HG03439 (cell line): Measurements from ENCODE around the gene AIFM3.

Experiments used
- ATAC-seq: cut with Tn5 transposase; IDR thresholded peaks from one replicate; pipeline ENCODE4 v1.9.1; 2021; ENCODE audit warnings: mild to moderate bottlenecking, moderate library complexity; ENCODE audit not compliant: unreplicated experiment

Gene AIFM3

GRCh38 chr22:20989323-20990138 is 22.5 kb downstream of the AIFM3 start:
- ATAC-seq: no peak

GRCh38 chr22:20990184-20991180 is 23.4 kb downstream of the AIFM3 start:
- ATAC-seq: no peak

GRCh38 chr22:20991252-20992055 is 24.4 kb downstream of the AIFM3 start:
- no peak for ATAC-seq

GRCh38 chr22:20992056-20992442 is 25.0 kb downstream of the AIFM3 start:
- ATAC-seq: no peak

GRCh38 chr22:20992456-20993303 is 25.6 kb downstream of the AIFM3 start:
- no peak for ATAC-seq

GRCh38 chr22:20993304-20994127 is 26.5 kb downstream of the AIFM3 start:
- no peak for ATAC-seq

DNA sequence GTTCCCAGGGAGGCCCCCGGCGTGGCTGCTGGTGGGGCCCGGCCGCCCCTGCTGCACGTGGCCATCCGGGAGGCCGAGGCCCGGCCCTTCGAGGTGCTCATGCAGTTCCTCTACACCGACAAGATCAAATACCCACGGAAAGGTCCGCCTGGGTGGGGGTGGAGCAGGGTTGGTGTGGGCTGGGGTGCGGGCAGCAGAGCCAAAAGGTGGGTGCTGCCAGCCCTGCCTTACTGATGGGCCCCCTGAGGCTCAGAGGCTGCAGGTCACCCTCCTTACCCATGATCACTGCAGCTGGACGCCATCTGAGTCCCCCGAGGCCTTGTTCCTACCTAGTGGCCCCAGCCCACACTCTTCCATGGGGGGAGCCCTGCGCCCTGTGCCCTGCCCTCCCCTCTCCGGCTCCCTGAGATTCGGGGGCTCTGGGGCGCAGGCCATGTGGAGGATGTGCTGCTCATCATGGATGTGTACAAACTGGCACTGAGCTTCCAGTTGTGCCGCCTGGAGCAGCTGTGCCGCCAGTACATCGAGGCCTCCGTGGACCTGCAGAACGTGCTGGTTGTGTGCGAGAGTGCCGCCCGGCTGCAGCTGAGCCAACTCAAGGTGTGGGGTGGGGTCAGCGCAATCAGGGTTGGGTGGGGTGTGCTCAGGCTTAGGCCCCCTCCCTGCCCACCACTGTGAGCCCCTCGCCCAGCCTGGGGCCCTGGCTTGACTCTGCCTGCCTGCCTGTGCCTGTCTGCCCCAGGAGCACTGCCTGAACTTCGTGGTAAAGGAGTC is 27.3 kb downstream of the AIFM3 start:
- ATAC-seq: no peak

- no peak for ATAC-seq
Measured at GRCh38 chr22:20994902-20995241, 27.8 kb downstream of the AIFM3 start.

DNA sequence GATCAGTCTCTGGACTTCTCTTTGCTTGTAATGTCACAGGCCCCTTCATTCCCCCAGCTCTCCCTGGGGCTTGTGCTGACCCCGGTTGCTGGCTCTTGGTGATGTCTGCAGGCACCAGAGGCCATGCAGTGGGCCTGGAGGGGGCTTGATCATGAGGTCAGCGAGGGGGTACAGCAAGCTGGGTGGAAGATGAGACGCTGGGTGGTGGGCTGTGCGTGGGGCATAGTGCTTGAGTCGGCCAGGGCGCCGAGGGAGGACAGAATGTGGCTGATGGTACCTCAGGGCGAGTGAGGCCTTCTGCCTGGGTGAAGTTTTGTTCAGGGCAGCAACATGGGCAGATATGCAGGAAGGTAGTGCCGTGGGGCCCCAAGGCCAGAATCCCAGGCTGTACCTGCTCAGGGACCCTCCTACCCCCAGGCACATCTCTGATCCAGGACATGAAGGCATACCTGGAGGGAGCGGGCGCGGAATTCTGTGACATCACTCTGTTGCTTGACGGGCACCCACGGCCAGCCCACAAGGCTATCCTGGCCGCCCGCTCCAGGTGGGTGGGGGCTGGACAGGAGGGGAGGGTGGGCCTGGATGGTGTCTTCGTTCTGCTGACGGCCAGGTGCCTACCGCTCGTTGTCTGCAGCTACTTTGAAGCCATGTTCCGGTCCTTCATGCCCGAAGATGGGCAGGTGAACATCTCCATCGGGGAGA is 28.4 kb downstream of the AIFM3 start:
- no peak for ATAC-seq

DNA sequence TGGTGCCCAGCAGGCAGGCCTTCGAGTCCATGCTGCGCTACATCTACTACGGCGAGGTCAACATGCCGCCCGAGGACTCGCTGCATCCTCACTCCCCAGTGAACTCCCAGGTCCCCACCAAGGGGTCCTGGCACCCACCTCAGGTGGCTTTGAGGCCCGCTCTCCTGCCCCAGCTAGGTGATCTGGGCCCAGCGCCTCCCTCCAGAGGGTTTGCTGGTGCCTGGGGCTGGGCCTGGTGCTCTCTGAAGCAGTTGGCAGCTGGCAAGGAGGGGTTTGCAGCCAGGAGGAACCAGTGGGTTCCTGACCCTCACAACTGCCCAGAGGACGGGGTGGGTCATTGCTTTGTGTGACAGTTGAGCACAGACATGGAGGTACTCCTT is 29.0 kb downstream of the AIFM3 start:
- no peak for ATAC-seq

GRCh38 chr22:20996598-20997535 is 29.8 kb downstream of the AIFM3 start:
- no peak for ATAC-seq

DNA sequence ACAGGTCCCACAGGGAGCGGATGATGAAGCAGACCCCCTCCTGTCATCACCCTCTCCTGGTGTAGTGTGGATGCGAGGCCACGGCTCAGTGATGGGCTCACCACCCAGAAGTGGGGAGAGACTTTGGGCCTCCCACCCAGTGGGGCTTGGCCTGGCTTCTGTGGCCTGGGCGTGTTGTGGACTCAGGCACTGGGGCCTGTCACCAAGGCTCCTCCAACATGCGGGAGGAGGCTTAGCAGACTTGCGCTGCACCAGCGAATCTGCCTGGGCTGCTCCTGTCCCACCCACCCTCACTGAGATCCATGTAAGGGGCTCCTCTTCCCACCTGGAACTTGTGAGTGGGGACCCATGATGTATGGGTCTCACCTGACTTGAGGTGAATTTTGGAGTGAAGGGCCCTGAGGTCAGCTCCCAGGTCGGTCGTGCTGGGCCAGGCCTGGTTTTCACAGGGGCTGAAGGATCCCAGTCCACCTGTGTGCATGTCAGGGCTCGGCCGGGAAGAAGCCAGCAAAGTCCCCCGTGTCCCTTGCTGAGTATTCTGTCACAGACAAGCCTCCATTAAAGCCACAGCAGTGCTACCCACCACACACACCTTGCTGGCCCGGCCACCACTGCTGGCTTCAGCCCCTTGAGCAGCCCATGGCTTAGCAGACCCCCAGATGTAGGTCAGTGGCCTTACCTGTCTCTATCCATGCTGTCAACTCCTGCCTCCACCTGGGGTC is 30.6 kb downstream of the AIFM3 start:
- no peak for ATAC-seq

GRCh38 chr22:20998411-20999336 is 31.6 kb downstream of the AIFM3 start:
- no peak for ATAC-seq

GRCh38 chr22:20999350-21000206 is 32.5 kb downstream of the AIFM3 start:
- no peak for ATAC-seq
